HEK293 (cell line): ENCODE measurements around the gene LCN1.

ENCODE experiments used
- CTCF ChIP-seq: fragments of 450-650 bp; formaldehyde crosslinking; IDR thresholded peaks from 2 replicates; pipeline ENCODE4 v1.5.1; 2016; ENCODE audit warnings: missing biosample characterization, missing genetic modification characterization
- PBX3 ChIP-seq: sonication (generic); formaldehyde crosslinking; IDR thresholded peaks from 2 replicates; pipeline ENCODE4 v1.8.1; 2022; ENCODE audit warnings: mild to moderate bottlenecking, moderate library complexity, missing genetic modification reagents
- PRDM6 ChIP-seq: fragments of 450-650 bp; formaldehyde crosslinking; IDR thresholded peaks from 2 replicates; pipeline ENCODE4 v1.5.1; 2017; ENCODE audit warnings: missing biosample characterization, missing genetic modification characterization
- ZFP3 ChIP-seq: fragments of 450-650 bp; formaldehyde crosslinking; IDR thresholded peaks from 2 replicates; pipeline ENCODE4 v1.5.1; 2016; ENCODE audit warnings: low read depth, missing biosample characterization, missing genetic modification characterization
- ZNF121 ChIP-seq: fragments of 450-650 bp; formaldehyde crosslinking; IDR thresholded peaks from 2 replicates; pipeline ENCODE4 v1.5.1; 2016; ENCODE audit warnings: missing biosample characterization, missing genetic modification characterization
- ZNF16 ChIP-seq: fragments of 450-650 bp; formaldehyde crosslinking; IDR thresholded peaks from 2 replicates; pipeline ENCODE4 v1.5.1; 2016; ENCODE audit warnings: low read depth, missing biosample characterization, missing genetic modification characterization
- ZNF18 ChIP-seq: fragments of 450-650 bp; formaldehyde crosslinking; IDR thresholded peaks from 2 replicates; pipeline ENCODE4 v1.5.1; 2016; ENCODE audit warnings: missing biosample characterization, missing genetic modification characterization
- ZNF549 ChIP-seq: fragments of 450-650 bp; IDR thresholded peaks from 2 replicates; pipeline ENCODE4 v1.5.1; 2018; ENCODE audit warnings: missing biosample characterization, missing genetic modification characterization, mild to moderate bottlenecking, inconsistent platforms, moderate library complexity
- ZSCAN18 ChIP-seq: fragments of 450-650 bp; formaldehyde crosslinking; IDR thresholded peaks from 2 replicates; pipeline ENCODE4 v1.5.1; 2016; ENCODE audit warnings: missing biosample characterization, missing genetic modification characterization
- TF ChIP-seq, protein P1 (sequence below): fragments of 450-650 bp; formaldehyde crosslinking; IDR thresholded peaks from 2 replicates; pipeline ENCODE4 v1.5.1; 2016; ENCODE audit warnings: missing biosample characterization, missing genetic modification characterization

- TF ChIP-seq ZNF18 (tag by site-specific recombination) (no peak), ZNF16 (no peak), ZNF121 (tag by site-specific recombination) (no peak), ZSCAN18 (no peak), ZFP3 (no peak), CTCF (no peak), PBX3 (CRISPR knock-in tag) (no peak), ZNF549 (tag by site-specific recombination) (no peak), PRDM6 (no peak)
- TF ChIP-seq, protein P1, sequence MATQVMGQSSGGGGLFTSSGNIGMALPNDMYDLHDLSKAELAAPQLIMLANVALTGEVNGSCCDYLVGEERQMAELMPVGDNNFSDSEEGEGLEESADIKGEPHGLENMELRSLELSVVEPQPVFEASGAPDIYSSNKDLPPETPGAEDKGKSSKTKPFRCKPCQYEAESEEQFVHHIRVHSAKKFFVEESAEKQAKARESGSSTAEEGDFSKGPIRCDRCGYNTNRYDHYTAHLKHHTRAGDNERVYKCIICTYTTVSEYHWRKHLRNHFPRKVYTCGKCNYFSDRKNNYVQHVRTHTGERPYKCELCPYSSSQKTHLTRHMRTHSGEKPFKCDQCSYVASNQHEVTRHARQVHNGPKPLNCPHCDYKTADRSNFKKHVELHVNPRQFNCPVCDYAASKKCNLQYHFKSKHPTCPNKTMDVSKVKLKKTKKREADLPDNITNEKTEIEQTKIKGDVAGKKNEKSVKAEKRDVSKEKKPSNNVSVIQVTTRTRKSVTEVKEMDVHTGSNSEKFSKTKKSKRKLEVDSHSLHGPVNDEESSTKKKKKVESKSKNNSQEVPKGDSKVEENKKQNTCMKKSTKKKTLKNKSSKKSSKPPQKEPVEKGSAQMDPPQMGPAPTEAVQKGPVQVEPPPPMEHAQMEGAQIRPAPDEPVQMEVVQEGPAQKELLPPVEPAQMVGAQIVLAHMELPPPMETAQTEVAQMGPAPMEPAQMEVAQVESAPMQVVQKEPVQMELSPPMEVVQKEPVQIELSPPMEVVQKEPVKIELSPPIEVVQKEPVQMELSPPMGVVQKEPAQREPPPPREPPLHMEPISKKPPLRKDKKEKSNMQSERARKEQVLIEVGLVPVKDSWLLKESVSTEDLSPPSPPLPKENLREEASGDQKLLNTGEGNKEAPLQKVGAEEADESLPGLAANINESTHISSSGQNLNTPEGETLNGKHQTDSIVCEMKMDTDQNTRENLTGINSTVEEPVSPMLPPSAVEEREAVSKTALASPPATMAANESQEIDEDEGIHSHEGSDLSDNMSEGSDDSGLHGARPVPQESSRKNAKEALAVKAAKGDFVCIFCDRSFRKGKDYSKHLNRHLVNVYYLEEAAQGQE (tag by site-specific recombination): no peak
Observed at GRCh38 chr9:135492886-135493669, 28.2 kb upstream of the LCN1 start.
